Bronchial epithelial cell (primary cell): ENCODE results near the gene PLCH2. TPM values are rescaled to one million over a fixed set of nuclear protein-coding genes. Genes with fewer than 3 reads are reported as not detected.

Source experiments
- DNase-seq: peaks from one replicate; pipeline ENCODE4 v3.0.0-alpha.2; 2010; ENCODE audit warnings: low read depth
- FAIRE-seq: peaks from 2 replicates; lab custom pipeline; 2011; peaks lifted over from hg19 to GRCh38; lab: Jason Lieb, UNC
- H3K27me3 ChIP-seq: 2 replicates; pipeline ENCODE4 v1.5.1; 2011; ENCODE audit warnings: low read length; ENCODE audit not compliant: control insufficient read depth, insufficient read depth
- H3K36me3 ChIP-seq: 2 replicates; pipeline ENCODE4 v1.5.1; 2011; ENCODE audit warnings: low read length; ENCODE audit not compliant: control insufficient read depth, insufficient read depth
- H3K4me3 ChIP-seq: 2 replicates; pipeline ENCODE4 v1.5.1; 2011; ENCODE audit warnings: mild to moderate bottlenecking, low read depth, low read length, control low read depth
- CTCF ChIP-seq: IDR thresholded peaks from 2 replicates; pipeline ENCODE4 v1.5.1; 2011; ENCODE audit warnings: mild to moderate bottlenecking, moderate library complexity, low read length, control low read depth, inconsistent platforms; ENCODE audit not compliant: insufficient read depth, severe bottlenecking
- total RNA-seq: library from RNA; depleted of rRNA; stranded (reverse); fragments of >200 nt; gene quantifications from 2 replicates; pipeline ENCODE4 v1.2.1, GENCODE V29; 2014

The PLCH2 gene
- total RNA-seq, 1 donor from 2014 or later, result 64.2 TPM

GRCh38 chr1:2465371-2466269 lies 10.5 kb upstream of the PLCH2 start:
- Histone ChIP-seq H3K27me3 (no peaks in the 10 kb centered on the region), H3K4me3 (no peak overlapping the region), H3K36me3 (peaks cover 20% of the 10 kb centered on the region)
- FAIRE-seq (no peak), DNase-seq (no peak)
- TF ChIP-seq CTCF, result no peak

- FAIRE-seq (no peak), DNase-seq (peak; percentile 37)
- Histone ChIP-seq H3K36me3 (peaks cover 20% of the 10 kb centered on the region), H3K27me3 (no peaks in the 10 kb centered on the region), H3K4me3 (no peak overlapping the region)
- no peak for TF ChIP-seq CTCF
These were observed 9.8 kb upstream of the PLCH2 start for GRCh38 chr1:2466270-2466665.

GRCh38 chr1:2466958-2467554 lies 9.0 kb upstream of the PLCH2 start:
- TF ChIP-seq CTCF, result no peak
- DNase-seq (no peak), FAIRE-seq (no peak)
- H3K36me3 ChIP-seq, result peaks cover 17% of the 10 kb centered on the region
- peak overlapping the region; percentile 12 for H3K4me3 ChIP-seq
- H3K27me3 ChIP-seq, result no peaks in the 10 kb centered on the region

GRCh38 chr1:2468041-2468472 lies 8.0 kb upstream of the PLCH2 start:
- no peak for TF ChIP-seq CTCF
- no peak for FAIRE-seq

GRCh38 chr1:2468540-2468939 lies 7.5 kb upstream of the PLCH2 start:
- no peak for TF ChIP-seq CTCF
- FAIRE-seq (no peak), DNase-seq (no peak)
- no peak overlapping the region for H3K4me3 ChIP-seq
- H3K27me3 ChIP-seq, result no peaks in the 10 kb centered on the region
- peaks cover 19% of the 10 kb centered on the region for H3K36me3 ChIP-seq

More at GRCh38 chr1:2468041-2468472, 8.0 kb upstream of the PLCH2 start:
- H3K27me3 ChIP-seq, result no peaks in the 10 kb centered on the region
- no peak for DNase-seq
- no peak overlapping the region for H3K4me3 ChIP-seq
- peaks cover 18% of the 10 kb centered on the region for H3K36me3 ChIP-seq
